ENCODE measurements around the gene BLTP1. TPM values are rescaled to one million over a fixed set of nuclear protein-coding genes. Genes with fewer than 3 reads are reported as not detected.
"Not testable (repeated sequence)": the region's sequence is repeated elsewhere in the genome, so short reads cannot be mapped to it uniquely, and the experiment has no call there.

BLTP1 gene, protein sequence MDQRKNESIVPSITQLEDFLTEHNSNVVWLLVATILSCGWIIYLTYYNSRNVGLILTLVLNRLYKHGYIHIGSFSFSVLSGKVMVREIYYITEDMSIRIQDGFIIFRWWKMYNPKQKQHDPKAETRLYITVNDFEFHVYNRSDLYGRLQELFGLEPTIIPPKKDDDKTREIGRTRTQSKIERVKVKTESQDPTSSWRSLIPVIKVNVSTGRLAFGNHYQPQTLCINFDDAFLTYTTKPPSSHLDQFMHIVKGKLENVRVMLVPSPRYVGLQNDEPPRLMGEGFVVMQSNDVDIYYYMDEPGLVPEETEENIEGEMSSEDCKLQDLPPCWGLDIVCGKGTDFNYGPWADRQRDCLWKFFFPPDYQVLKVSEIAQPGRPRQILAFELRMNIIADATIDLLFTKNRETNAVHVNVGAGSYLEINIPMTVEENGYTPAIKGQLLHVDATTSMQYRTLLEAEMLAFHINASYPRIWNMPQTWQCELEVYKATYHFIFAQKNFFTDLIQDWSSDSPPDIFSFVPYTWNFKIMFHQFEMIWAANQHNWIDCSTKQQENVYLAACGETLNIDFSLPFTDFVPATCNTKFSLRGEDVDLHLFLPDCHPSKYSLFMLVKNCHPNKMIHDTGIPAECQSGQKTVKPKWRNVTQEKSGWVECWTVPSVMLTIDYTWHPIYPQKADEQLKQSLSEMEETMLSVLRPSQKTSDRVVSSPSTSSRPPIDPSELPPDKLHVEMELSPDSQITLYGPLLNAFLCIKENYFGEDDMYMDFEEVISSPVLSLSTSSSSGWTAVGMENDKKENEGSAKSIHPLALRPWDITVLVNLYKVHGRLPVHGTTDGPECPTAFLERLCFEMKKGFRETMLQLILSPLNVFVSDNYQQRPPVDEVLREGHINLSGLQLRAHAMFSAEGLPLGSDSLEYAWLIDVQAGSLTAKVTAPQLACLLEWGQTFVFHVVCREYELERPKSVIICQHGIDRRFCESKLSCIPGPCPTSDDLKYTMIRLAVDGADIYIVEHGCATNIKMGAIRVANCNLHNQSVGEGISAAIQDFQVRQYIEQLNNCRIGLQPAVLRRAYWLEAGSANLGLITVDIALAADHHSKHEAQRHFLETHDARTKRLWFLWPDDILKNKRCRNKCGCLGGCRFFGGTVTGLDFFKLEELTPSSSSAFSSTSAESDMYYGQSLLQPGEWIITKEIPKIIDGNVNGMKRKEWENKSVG (N-terminal part only)
- polyA plus RNA-seq (ENCODE audit: insufficient read length in 4 of 4), result 10 to 100 TPM; 69.1 to 88.9 (median 81.7) TPM

DNA sequence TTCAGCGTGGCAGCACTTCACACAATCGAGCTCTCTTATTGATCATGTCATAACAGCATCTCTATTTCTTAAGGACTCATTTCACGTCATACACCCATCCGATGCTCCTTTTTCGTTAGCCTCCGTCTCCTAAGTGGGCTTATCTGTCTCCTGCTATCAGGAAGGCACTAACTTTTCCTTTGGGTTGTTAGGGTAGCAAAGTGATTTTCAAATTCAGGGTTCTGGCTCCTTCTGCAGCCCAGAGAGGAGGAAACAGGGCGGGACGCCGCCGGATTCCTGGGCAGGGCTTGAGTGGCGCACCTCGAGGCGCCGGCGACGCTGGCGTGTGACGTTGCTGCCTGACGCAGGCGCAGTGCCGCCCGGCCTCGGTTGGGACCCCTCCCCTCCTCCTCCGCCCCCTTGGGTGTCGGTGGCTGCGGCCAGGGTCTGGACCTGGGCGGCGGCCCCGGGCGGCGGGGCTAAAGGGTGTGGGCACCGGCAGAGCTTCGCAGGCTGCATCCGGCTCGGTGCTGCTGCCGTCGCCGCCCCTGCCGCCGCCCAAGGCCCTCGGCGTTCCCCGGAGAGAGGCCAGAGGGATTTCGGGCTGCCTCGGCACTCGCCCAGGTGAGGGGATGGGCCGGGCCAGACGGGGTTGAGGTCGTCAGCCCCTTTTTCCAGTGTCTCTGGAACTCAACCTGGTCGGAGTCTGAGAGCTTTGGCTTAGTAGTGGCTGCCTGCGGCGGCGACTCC, at the start of gene BLTP1:
BLTP1 (plus strand) TSS at position 350 of the 729 bp plus-strand sequence. CDS start 18,317 bp downstream, outside the sequence.
- peak; percentile 76 to 80 (median 78) for DNase-seq (ENCODE audit: low read depth in 4 of 4, low spot score in 3 of 4)

DNA sequence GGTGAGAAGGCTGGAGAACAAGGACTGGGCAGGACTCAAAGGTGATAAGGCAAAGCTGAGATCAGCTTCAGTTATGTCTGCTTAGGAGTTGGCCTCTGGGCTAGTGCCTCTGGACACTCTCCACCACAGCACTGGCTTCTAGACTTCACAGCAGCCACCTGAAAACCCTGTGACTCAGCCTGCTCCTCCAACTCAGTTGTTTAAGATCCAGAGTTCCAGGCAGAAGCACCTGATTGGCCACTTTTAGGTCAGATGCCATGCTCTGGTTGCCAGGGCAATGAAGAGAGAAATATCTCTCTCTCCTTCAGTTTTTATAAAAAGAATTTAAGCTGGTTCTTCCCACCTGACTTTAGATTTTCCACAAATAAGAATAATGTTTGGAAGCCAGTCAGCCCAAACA, 47.9 kb upstream of the BLTP1 start:
- no peak for DNase-seq (ENCODE audit: low read depth in 4 of 4, low spot score in 3 of 4)

DNA sequence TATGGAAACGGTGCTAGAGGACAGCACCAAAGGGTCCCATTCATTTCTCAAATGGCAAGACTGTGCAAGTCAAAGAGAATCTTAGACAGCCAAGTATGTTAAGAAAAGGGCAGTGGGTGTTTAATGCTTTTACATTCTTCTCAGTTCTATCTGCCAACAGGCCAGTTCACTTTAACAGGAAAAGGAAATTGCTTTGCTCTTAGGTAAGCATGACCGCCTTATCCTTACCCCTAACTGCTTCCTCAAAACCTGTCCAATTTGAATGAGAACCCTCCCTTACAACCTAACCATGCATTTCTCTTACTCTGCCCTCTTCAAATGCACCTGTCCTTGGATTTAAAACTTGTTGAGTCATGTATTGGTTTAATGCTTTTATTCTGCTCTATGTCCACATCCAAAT, 44.5 kb upstream of the BLTP1 start:
- no peak for DNase-seq (ENCODE audit: low read depth in 4 of 4, low spot score in 3 of 4)

DNA sequence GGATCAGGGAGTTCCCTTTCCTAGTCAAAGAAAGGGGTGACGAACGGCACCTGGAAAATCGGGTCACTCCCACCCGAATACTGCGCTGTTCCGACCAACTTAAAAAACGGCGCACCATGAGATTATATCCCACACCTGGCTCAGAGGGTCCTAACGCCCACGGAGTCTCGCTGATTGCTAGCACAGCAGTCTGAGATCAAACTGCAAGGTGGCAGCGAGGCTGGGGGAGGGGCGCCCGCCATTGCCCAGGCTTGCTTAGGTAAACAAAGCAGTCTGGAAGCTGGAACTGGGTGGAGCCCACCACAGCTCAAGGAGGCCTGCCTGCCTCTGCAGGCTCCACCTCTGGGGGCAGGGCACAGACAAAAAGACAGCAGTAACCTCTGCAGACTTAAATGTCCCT, 41.8 kb upstream of the BLTP1 start:
- not testable (repeated sequence) for DNase-seq (ENCODE audit: low read depth in 4 of 4, low spot score in 3 of 4)

DNA sequence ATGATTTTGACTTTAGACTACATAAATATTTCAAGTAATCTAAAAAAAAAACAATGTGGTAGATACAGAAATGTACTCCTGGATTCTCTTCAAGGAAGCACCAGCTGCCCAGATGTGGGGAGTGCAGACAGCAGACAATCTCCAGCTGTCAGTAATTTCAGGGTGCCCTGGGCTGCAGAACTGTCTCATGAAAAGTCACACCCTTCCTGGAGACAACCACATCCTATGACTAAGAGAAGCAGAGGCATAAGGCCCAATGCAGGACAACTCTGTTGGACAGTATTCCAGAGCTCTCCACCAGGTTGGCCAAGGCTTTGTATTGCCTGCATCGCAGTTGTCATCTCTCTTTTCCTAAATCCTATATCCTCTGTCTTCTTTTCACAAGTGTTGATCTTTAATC, 34.4 kb upstream of the BLTP1 start:
- no peak for DNase-seq (ENCODE audit: low read depth in 4 of 4, low spot score in 3 of 4)

DNA sequence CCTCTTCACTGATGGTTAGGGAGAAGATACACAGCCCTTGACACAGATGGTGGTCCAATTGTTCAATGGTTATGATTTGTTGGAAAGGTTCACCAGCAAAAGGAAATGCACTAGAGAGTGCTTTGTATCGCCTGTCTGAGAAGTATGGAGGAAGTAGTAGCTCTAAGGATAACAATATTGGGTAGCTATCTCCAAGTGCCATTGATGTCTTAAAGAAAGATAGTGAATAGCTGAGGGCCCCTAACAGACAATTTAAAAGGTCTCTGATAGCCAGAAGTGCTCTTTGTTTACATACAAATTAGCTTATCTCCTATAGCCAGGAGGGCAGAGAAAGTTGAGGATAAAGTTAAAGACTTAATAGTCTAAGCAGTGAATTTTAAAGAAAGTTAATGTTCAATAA, 33.9 kb upstream of the BLTP1 start:
- DNase-seq (ENCODE audit: low read depth in 4 of 4, low spot score in 3 of 4), result no peak

DNA sequence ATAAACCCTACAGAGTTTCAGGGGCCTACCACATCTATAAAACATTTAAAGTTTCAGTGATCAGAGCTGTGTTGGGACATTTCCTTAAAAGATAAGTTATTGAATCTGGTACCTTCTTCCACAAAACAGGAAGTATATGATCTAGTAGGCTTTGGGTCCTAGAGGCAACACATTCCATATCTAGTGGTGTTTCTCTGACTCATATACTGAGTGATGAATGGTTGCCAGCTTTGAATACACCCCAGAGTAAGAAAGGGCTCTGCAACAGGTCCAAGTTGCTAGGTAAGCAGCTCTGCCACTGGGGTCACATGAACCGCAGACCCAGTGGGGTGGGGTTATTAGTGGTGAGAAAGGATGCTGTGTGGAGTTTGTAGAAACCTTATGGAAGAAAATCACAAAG, 32.4 kb upstream of the BLTP1 start:
- DNase-seq (ENCODE audit: low read depth in 4 of 4, low spot score in 3 of 4), result no peak

DNA sequence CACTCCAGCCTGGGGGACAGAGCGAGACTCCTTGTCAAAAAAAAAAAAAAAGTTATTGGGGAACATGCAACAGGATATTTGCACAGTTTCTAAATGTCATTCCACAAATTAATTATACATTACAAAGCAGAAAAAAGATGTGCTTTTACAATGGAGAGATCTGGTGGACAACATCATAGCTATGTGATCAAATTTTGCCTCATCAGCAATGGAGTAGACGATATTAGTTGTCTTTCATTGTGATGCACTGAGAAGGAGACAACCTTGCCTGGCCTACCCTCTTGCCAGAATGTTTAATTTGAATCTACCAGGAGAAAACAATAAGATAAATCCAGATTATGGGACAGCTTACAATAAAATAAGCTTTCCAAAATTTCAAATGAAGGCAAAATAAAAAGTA, 30.5 kb upstream of the BLTP1 start:
- no peak for DNase-seq (ENCODE audit: low read depth in 4 of 4, low spot score in 3 of 4)

DNA sequence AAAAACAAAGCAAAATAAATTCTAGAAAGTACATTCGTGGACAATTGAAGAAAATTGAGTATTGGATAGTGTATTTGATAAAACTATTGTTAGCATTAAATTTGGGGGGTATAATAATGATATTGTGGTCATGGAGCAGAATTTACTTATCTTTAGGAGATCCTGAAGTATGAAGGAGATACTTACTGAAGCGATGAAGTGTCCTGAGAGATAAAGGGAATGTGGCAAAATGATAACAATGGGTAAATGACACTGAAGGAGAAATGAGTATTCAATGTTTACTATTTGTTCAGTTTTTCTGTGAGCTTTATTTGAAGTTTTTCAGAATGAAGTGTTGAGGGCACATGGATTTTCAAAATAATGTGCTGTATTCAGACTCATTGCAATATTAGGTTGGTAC, 30.0 kb upstream of the BLTP1 start:
- DNase-seq (ENCODE audit: low read depth in 4 of 4, low spot score in 3 of 4), result no peak

DNA sequence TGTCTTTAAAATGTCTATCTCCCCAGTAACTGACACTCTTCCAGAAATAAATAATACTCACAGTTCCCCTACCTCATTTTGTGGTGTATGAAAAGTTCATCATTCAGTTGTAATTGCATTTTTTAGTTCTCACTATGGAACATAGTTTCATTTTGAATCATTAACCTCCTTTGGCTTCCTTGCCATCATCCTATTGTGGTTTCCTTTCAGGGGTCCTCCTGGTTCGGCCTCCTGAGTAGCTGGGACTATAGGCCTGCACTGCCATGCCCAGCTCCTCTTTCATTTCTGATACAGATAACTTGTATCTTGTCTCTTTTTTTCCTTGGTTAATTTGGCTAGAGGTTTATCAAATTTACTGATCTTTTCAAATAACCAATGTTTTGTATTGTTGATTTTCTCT, 23.1 kb upstream of the BLTP1 start:
- DNase-seq (ENCODE audit: low read depth in 4 of 4, low spot score in 3 of 4), result no peak

DNA sequence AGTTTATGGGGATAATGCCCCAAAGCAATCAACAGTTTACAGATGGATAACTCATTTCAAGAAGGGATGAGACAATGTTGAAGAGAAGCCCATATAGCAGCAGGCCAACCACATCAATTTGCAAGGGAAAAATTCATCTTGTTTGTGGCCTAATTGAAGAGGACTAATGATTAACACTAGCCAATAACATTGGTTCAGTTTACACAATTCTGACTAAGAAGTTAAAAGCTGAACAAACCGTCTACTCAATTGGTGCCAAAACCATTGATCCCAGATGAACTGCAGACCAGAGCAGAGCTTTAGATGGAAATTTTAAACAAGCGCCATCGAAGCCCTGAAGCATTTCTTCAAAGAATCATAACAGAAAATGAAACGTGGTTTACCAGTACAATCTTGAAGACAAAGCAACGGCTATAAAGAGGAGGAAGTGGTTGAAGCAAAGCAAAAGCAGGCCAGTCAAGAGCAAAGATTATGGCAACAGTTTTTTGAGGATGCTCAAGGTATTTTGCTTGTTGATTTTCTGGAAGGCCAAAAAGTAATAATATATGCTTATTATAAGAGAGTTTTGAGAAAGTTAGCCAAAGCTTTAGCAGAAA, 20.5 kb upstream of the BLTP1 start:
- no peak for DNase-seq (ENCODE audit: low read depth in 4 of 4, low spot score in 3 of 4)

DNA sequence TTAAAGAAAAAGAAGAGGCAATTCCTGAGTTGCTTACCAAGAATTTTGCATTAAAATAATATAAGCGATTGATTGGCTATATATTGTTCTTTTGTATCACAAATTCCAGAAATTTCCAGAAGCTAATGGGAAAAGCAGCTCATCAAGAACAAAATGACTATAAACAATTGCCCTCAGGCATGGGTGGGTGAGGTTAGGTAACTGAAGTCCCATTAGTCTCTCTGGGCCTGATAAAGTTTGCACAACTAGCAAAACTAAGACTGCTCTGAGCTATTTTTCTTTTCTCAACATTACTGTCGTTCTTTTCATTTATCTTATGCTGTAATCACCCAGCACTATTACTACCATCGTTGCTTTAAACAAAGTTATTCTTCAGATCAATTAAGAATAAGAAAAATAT, 19.2 kb upstream of the BLTP1 start:
- no peak for DNase-seq (ENCODE audit: low read depth in 4 of 4, low spot score in 3 of 4)

DNA sequence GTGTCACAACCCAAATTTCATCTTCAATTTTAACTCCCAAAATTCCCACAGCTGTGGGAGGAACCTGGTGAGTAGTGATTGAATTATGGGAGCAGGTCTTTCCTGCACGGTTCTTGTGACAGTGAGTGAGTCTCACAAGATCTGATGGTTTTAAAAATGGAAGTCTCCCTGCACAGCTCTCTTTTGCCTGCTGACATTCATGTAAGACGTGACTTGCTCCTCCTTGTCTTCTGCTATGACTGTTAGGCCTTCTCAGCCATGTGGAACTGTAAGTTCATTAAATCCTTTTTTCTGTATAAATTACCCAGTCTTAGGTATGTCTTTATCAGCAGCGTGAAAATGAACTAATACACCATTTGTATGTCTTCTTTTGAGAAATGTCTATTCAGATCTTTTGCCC, 13.0 kb upstream of the BLTP1 start:
- DNase-seq (ENCODE audit: low read depth in 4 of 4, low spot score in 3 of 4), result no peak

DNA sequence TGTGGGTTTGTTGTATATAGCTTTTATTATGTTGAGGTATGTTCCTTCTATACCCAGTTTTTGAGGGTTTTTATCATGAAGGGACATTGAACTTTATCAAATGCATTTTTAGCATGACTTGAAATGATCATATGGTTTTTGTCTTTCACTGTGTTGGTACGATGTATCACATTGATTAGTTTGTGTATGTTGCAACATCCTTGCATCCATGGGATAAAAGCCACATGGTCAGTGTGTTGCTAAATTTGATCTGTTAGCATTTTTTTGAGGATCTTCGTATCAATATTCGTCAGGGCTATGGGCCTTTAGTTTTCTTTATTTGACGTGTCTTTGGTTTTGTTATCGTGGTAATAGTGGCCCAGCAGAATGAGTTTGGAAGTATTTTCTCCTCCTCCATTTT, 11.3 kb upstream of the BLTP1 start:
- DNase-seq (ENCODE audit: low read depth in 4 of 4, low spot score in 3 of 4), result no peak

DNA sequence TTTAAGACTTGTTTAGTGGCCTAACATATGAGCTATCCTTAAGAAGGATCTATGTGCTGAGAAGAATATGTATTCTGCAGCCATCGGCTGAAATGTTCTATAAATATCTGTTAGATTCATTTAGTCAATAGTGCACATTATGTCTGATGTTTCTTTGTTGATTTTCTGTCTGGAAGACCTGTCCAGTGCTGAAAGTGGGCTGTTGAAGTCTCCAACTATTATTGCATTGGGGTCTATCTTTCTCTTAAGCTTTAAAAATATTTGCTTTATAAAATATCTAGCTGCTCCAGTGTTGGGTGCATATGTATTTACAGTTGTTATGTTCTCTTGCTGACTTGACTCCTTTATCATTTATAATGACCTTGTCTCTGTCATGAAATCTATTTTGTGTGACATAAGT, 9.4 kb upstream of the BLTP1 start:
- no peak for DNase-seq (ENCODE audit: low read depth in 4 of 4, low spot score in 3 of 4)

DNA sequence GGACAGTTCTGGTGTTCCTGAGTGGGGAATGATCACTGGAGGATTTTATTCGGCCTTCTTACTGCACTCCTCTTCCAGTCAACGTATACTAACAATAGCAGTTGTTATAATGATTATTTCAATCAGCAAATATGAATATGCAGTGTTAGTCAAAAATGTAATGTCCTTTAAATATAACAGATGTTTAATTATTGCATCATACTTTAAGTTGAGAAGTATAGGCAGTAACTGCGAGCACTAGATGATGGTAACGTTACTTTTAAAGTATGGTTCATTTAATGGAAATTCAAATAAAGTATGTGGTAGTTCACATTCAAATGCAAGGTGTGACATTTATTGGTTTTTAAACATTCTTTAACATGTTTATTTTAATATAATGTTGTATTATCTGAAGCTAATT, 5.5 kb upstream of the BLTP1 start:
- DNase-seq (ENCODE audit: low read depth in 4 of 4, low spot score in 3 of 4), result no peak

DNA sequence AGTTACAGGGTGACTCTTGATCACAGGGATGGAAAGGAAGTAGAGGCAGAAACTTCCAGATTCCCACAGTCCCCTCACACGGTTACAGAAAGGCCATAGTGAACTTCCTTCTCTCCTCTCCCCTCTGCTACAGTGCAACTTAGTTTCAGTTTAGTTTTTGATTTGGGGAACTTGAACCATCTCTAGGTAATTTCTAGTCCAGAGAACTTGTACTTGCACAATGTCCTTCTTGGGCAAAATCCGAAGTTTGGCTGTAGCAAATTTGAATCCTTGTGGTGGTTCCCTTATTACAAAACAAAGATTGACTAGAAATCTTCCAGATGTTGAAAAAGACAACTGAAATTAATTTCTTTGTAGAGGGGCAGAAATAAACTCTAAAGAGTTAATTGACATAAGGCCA, 1.2 kb upstream of the BLTP1 start:
- no peak for DNase-seq (ENCODE audit: low read depth in 4 of 4, low spot score in 3 of 4)

DNA sequence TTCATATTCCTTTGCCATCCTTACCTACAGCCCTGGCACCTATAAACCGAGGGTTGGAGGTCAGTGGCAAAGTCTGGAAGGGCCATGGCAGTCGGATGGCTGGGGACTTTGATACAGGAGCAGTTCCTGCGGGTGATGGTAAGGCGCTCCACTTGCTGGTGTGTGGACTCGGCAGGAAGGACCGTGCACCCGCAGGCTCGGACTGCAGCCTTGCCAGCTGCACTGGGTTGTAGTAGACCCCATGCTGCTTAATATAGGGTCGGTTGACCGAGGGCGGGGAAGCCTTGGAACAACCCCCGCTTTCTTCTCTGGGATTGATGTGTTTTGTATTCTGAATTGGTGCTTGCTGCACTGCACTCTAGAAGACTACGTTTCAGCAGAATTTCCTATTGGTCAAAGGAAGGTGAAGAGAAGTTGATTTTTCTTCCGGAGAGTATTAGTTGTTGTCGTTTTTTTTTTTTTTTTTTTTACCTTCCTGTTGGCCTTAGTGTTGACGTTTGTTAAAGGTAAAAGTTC, 638 bp downstream of the BLTP1 start:
- DNase-seq (ENCODE audit: low read depth in 4 of 4, low spot score in 3 of 4), result peak; percentile 9 to 39 (median 37)

DNA sequence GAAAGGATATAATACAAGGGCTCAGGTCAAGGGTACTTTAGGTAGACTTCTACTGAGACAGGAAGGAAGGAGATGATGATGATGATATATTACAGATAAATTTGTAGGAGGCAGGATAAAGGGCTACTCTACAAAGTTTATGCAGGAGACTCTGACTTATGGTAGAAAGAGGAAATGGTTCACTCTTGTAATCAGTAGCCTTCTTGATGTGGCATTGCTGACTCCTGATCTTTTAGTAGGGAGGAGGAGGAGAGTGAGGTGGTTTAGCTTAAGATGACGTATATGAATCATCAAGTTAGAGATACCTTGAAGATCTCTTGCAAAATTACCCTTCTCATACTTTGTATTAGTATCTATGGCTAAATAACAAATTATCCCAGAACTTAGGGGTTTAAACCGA, 4.7 kb downstream of the BLTP1 start:
- DNase-seq (ENCODE audit: low read depth in 4 of 4, low spot score in 3 of 4), result no peak

DNA sequence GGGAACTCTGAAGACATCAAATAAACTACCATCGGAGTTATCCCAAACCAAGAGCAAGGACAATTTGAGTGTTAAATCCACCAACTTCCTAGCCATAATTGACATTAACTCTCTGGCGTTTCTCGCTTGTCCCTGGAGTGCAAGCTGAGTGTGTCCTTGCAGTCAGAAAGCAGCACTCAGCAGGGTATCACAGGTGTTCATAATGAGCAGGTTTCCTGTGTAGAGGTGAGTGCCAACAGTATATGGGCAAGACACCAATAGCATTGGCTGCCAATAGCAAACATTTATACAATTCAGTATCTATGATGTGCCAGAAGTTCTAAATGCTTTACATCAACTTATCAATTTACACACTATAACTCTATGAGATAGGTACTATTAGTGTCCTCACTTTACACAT, 11.2 kb downstream of the BLTP1 start:
- no peak for DNase-seq (ENCODE audit: low read depth in 4 of 4, low spot score in 3 of 4)

Data from left renal pelvis (tissue), 4 donors.